Stimulated activated naive CD8-positive, alpha-beta T cell treated with anti-CD3 and anti-CD28 coated beads, Interleukin-15, Interleukin-2, amounts not matched to agents 100 ng/mL and 50 ng/mL, for 24 hours (primary cell): ENCODE results near the gene KLF17.

Experiments
- H3K27ac Mint-ChIP-seq: one replicate; pipeline ENCODE4 v1.8.0; 2021; ENCODE audit warnings: mild to moderate bottlenecking, mixed read lengths
- H3K27me3 Mint-ChIP-seq: one replicate; pipeline ENCODE4 v1.8.0; 2021; ENCODE audit warnings: mixed read lengths
- H3K36me3 Mint-ChIP-seq: one replicate; pipeline ENCODE4 v1.8.0; 2021; ENCODE audit warnings: low read depth, mixed read lengths
- H3K4me1 Mint-ChIP-seq: one replicate; pipeline ENCODE4 v1.8.0; 2021; ENCODE audit warnings: low read depth, mixed read lengths
- H3K4me3 Mint-ChIP-seq: one replicate; pipeline ENCODE4 v1.8.0; 2021; ENCODE audit warnings: mild to moderate bottlenecking, mixed read lengths
- H3K9me3 Mint-ChIP-seq: one replicate; pipeline ENCODE4 v1.8.0; 2021; ENCODE audit warnings: mixed read lengths

KLF17 gene

DNA sequence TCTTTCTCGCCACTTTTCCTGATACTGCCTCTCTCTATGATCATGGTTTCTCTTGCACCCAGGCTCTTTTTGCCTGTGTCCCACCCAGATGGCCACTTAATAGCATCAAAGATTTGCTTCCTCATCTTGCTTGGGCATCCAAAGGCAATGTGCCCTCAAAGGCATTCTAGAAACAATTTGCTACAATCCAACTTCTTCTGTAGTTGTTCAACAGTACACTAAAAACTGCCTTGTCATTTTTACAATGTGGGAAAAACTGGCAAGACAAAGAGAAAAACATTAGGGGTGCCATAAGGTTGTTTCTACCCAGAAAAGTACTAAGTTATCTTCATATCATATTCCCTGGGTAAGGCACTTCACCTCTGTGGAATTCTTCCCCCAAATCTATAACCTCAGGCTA is 39.3 kb downstream of the KLF17 start:
- H3K4me3 Mint-ChIP-seq, result no peak overlapping the region
- no peaks in the 10 kb centered on the region for H3K4me1 Mint-ChIP-seq
- no peaks in the 10 kb centered on the region for H3K27me3 Mint-ChIP-seq
- no peaks in the 10 kb centered on the region for H3K36me3 Mint-ChIP-seq
- H3K9me3 Mint-ChIP-seq, result no peaks in the 10 kb centered on the region
- no peak overlapping the region for H3K27ac Mint-ChIP-seq

DNA sequence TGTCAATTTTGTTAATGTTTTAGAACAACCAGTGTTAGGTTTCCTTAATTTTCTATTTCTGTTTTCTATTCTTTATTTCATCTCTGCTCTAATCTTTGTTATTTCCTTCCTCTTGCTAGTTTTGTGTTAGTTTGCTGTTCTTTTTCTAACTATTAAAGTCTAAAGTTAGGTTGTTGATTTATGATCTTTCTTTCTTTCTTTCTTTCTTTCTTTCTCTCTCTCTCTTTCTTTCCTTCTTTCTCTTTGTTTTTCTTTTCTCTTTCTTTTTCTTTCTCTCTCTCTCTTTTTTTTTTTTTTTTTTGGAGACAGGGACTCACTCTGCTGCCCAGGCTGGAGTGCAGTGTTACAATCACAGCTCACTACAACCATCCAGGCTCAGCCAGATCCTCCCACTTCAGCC is 40.2 kb downstream of the KLF17 start:
- H3K36me3 Mint-ChIP-seq, result no peaks in the 10 kb centered on the region
- H3K27ac Mint-ChIP-seq, result no peak overlapping the region
- H3K27me3 Mint-ChIP-seq, result no peaks in the 10 kb centered on the region
- H3K4me3 Mint-ChIP-seq, result no peak overlapping the region
- no peaks in the 10 kb centered on the region for H3K4me1 Mint-ChIP-seq
- H3K9me3 Mint-ChIP-seq, result no peaks in the 10 kb centered on the region

DNA sequence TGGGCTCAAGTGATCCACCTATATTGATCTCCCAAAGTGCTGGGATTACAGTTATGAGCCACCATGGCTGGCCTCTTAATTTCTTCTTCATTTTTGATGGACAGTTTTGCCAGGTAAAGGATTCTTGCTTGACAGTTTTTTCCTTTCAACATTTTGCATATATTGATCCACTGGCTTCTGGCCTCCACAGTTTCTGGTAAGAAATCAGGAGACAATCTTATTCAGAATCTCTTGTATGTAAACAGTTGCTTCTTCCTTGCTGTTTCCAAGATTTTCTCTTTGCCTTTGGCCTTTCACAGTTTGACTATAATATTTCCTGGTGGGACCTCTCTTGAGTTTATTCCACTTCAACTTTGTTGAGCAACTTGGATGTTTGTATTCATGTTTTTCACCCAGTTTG is 42.9 kb downstream of the KLF17 start:
- Mint-ChIP-seq H3K27ac (no peak overlapping the region), H3K4me3 (no peak overlapping the region), H3K4me1 (no peaks in the 10 kb centered on the region), H3K9me3 (no peaks in the 10 kb centered on the region), H3K27me3 (peaks cover 4% of the 10 kb centered on the region), H3K36me3 (no peaks in the 10 kb centered on the region)

DNA sequence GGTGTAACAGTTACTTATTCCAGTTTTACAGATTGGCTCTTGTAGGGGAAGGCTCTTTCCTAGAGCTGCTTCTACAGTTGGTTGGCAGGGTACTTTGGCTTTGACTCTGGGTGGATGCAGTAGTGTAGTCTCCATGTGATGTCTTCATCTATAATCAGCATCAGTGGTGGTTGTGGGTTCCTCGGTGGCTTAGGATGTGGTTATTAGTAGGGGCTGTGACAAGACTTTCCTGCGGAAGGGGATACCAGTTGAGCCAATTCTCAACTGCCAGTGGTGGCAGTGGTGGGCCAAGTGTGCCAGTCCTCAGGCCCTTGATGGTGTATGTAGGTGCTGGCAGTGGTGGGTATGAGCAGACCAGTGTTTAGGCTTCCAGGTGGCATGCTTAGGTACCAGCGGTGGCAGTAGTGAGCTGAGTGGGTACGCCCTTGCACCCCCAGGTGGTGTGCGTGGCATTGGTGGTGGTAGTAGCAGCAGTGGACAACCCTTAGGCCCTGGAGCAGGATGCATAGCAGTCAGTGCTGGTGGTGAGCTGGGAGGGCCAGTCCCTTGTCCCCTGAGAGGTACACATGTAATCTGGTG is 50.0 kb downstream of the KLF17 start:
- Mint-ChIP-seq H3K36me3 (no peaks in the 10 kb centered on the region), H3K4me1 (no peaks in the 10 kb centered on the region), H3K27ac (no peak overlapping the region), H3K27me3 (peaks cover 17% of the 10 kb centered on the region), H3K4me3 (no peak overlapping the region), H3K9me3 (peaks cover 8% of the 10 kb centered on the region)

DNA sequence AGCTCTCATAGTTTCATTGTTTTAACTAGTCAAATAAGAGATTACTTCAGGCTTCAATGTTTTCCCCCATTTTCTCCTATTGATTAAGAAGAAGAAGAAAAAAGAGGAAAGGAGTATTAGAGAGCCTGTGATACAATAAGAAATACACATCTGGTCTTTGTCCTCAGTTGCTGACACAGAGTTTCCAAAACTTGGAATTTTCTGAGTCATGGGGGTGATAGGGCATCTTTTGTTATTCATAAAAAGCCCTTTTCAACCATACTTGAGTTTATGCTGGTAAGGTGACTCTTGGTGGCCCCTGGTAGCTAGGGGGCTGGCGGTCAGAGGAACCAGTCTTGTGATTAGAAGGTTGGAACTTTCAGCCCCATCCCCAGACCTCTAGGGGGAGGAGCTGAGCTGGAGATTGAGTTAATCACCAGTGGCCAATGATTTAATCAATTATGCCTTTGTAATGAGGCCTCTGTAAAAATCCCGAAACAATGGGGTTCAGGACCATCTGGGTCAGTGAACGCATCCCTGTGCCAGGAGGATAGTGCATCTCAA is 51.7 kb downstream of the KLF17 start:
- no peak overlapping the region for H3K27ac Mint-ChIP-seq
- no peaks in the 10 kb centered on the region for H3K36me3 Mint-ChIP-seq
- peaks cover 14% of the 10 kb centered on the region for H3K9me3 Mint-ChIP-seq
- H3K4me1 Mint-ChIP-seq, result no peaks in the 10 kb centered on the region
- no peak overlapping the region for H3K4me3 Mint-ChIP-seq
- H3K27me3 Mint-ChIP-seq, result peaks cover 21% of the 10 kb centered on the region

DNA sequence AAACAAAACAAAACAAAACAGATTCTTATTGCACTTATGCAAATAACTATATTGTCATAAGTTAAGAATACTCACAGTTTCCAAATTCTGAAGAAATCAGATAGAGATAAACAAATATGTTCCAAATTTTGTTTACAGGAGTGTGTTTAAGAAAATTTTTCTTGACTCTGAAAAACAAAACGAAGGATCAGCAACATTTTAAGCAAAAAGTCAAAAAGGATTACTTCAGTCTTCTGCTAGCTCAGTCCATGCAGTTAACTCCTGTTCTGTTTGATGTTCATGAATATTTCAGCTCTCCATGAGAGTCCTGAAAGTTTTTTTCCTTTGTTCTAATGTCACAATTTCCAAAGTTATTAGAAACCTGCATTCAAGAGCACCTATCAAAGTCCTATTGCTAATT is 56.0 kb downstream of the KLF17 start:
- Mint-ChIP-seq H3K4me1 (no peaks in the 10 kb centered on the region), H3K4me3 (no peak overlapping the region), H3K27me3 (peaks cover 19% of the 10 kb centered on the region), H3K36me3 (no peaks in the 10 kb centered on the region), H3K27ac (no peak overlapping the region), H3K9me3 (peaks cover 6% of the 10 kb centered on the region)
